Stimulated activated naive CD4-positive, alpha-beta T cell treated with Interleukin-2 at 50 U/mL for 16 hours (primary cell): ENCODE data around the gene PLA2G15.

Source experiments
- DNase-seq: peaks from one replicate; lab custom pipeline; 2025; lab: John Stamatoyannopoulos, UW

The PLA2G15 gene

DNA sequence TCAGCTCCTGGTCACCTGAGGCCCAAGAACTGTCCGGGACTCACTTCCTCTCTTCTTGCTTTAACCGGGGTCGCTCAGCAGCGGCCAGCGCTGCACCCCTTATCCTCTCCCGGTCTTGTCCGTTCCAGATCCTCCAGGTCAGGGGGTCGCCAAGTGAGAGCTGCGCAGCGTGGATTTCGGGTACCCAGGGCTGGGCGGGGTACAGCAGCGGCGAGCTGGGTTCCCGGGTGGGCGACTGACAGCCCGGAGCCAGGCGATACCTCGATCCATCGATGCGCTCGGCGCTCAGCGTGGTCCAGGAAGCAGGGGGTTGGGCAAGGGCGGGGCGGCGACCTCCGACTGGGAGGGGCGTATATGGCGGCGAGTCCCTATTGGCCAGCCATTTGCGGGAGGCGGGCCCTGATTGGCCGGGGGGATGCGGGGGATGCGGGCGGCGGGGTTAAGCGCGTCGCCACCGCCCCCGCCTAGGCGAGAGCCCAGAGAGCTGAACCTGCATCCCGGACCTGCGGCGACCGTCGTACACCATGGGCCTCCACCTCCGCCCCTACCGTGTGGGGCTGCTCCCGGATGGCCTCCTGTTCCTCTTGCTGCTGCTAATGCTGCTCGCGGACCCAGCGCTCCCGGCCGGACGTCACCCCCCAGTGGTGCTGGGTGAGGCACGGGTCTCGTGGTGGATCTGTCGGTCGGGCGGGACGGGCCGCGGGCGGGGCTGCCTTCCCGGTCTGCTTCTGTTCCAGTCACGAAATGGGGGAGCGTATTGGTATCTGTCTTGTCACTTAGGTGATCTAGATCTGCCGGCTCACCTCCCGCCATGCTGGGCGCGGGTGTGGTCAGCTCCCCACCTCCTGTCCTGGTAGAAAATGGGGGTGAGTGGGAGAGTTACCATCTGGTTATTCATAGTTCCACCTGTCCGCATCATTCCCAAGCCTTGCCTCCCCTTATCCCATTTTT, at the start of gene PLA2G15:
Gene PLA2G15, plus strand, starts transcription at position 471 of the 951 bp plus-strand sequence. Its CDS starts 54 bp downstream, at position 525.
- peak; percentile 94 for DNase-seq

DNA sequence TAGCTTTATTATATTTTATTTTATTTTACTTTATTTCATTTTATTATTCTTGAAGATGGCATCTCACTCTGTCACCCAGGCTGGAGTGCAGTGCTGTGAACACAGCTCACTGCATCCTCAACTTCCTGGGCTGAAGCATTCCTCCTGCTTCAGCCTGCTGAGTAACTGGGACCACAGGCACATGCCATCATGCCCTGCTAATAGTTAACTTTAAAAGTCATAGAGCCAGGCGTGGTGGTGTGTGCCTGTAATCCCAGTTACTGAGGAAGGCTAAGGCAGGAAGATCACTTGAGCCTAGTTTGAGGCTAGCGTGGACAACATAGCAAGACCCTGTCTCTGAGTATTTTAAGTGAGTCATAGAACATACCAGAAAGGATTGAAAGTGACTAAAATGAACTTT, 47.9 kb upstream of the PLA2G15 start:
- no peak for DNase-seq

DNA sequence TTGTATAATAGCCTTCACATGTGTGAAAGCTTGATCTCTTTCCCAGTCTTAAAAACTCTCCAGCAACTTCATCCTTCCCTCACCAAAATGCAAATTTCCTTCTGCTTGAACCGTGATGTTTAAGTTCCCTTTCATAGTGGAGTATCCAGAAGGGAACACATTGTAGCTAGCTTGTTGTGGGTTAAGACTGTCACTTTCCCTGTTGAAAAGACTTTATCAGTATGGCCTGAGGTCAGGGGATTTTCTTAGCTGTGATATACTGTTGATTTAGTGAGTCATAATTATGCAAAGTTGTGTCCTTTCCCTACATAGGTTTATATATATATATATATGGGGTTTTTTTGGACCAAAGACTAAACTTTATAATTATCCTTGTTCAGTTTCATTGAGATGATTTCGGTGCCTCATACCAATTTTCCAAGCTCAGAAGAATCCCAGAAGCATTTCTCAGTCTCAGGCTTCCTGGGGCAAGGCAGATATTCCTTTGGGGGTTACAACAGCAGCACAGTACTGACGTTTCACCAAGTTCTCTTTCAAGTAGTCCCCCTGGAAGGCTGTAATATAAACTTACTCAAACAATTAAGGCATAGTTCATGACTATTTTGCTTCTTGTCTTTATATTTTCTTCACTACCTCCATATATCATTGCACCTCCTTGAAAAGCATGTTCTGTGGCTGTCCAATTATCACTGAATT, 44.9 kb upstream of the PLA2G15 start:
- no peak for DNase-seq

- DNase-seq, result no peak
These were observed 43.1 kb upstream of the PLA2G15 start for GRCh38 chr16:68202091-68202519.

- no peak for DNase-seq
These were observed 38.9 kb upstream of the PLA2G15 start for GRCh38 chr16:68206245-68206644.

DNA sequence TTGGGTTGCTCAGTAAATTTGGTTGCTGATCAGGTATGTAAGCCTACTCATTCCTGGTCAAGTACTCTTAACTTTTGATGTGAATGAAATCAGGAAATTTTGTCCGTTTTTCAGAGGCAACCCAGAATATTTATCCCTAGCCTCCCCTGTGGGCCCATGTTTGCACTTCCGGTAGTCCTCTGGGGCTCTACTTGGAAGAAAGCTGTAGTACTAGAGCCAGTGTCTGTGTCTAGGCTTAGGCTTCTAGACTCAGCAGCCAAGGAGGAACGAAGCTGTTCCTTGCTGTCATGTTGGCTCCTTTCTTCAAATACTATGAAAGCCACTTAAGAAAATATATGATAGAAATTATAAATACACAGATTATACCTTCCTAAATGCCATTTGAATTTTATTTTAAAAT, 30.4 kb upstream of the PLA2G15 start:
- DNase-seq, result no peak

- no peak for DNase-seq
These were observed 29.9 kb upstream of the PLA2G15 start for GRCh38 chr16:68215302-68215701.

- no peak for DNase-seq
These were observed 28.9 kb upstream of the PLA2G15 start for GRCh38 chr16:68216240-68216639.

GRCh38 chr16:68217506-68217905, 27.7 kb upstream of the PLA2G15 start:
- no peak for DNase-seq

DNA sequence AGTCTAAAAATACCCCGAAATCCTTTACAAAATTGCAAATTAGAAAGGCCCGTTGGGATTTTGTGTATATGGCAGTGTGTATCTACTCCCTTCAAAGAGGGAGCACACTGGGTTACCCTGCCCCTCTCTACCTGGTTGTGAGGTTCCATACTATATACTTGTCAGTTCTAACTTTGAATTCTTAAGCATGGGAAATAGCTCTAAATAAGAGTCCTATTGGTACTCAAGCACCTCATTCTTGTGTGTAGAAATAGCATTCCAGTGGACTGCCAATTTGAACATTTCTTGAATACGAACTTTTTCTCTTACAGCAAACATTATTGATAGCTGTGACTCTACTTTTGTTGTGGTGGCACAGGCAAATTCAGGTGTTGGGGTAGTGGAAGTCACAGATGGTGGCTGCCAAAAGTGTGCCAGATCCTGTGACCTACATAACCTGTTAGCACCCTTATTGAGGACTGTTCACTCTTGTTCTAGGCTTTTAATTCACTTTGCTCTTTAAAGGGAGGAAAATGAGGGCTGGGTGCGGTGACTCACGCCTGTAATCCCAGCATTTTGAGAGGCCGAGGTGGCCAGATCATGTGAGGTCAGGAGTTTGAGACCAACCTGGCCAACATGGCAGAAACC, 25.3 kb upstream of the PLA2G15 start:
- no peak for DNase-seq

GRCh38 chr16:68223072-68223471, 22.1 kb upstream of the PLA2G15 start:
- DNase-seq, result no peak

- no peak for DNase-seq
These were observed 19.1 kb upstream of the PLA2G15 start for GRCh38 chr16:68226116-68226515.

- DNase-seq, result no peak
These were observed 17.9 kb upstream of the PLA2G15 start for GRCh38 chr16:68227183-68227793.

DNA sequence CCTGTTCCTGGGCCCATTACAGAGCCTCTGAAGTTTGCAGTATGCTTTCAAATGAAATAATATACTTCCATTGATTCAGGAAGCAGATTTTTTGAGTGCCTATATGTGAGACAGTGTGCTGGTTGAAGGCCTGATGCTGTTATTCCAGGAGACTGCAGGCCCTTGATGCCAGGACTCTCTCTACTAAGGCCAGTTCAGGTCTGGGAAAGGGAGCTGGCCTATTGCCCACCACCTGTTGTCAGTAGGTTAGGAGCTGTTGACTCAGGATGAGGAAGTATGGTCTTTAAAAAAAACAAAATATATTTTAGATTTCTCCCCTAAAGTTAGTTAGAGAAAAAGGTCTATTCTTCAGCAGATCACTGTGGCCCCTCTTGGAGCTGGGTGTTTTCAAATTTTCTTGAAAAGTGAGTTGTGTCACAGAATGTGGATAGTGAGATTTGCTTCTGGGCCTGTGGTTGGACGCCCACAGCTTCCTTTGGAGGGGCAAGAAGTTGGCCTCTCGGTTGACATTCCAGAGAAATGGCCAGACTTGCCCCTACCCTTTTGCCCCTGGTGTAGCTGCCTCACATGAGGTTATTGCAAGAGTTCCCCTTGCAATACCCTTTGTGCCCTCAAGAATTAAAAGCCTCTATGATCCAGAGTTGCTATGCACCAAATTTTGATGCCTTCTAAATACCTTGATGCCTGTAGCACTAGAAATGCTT, 17.2 kb upstream of the PLA2G15 start:
- no peak for DNase-seq

DNA sequence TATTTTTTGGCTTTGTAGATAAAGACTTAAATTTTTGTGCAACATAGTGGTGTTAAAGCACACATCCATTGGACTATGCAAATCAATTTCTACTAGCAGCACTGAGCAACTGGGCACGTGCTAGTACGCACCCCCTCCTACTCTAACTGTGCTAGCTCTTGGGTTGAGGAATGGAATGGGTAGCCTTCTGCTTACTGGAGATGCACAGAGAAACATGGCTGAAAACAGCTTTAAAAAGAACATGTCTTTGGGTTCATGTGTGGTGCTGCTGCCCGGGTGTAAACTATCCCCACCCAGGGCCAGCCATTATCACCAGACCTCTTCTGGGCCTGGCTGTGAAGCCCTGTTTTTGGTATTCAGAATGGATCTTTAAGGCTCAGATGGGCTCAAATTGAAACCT, 16.5 kb upstream of the PLA2G15 start:
- DNase-seq, result no peak

DNA sequence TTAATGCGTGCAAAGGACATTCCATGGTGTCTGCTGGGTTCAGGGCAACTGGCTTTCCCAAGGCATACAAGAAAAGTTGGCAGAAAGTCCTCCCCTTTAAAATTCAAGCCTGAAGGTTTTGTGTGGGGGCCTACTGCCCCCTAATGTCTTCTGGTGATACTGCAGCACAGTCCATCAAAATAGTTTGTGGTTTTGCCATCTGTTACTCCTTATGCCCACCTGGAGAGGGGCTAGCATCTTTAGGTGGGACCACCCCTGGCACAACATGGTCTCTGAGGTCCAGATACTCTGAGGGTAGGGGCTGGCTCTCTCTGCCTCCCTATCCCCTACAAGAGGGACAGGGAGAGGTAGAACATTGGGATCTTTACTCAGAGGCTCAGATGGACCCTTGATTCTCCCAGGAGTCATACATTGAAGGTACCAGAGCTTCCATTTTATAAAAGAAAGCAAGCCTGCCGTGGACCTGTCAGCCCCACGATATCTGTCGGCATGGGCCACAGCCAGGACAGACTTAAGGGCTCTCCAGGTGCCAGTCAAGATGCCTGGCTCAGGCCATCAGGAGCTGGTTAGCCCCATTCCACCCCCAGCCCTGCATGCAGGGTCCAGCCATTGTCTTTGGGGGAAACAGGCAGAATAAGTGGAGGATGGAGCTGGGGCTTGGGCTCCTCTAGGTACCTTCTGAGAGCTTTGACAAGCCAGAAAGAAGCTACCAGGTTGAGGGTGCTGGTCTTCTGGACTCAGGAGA, 15.6 kb upstream of the PLA2G15 start:
- DNase-seq, result no peak

- no peak for DNase-seq
These were observed 15.0 kb upstream of the PLA2G15 start for GRCh38 chr16:68230176-68230571.

GRCh38 chr16:68230956-68231355, 14.2 kb upstream of the PLA2G15 start:
- no peak for DNase-seq

DNA sequence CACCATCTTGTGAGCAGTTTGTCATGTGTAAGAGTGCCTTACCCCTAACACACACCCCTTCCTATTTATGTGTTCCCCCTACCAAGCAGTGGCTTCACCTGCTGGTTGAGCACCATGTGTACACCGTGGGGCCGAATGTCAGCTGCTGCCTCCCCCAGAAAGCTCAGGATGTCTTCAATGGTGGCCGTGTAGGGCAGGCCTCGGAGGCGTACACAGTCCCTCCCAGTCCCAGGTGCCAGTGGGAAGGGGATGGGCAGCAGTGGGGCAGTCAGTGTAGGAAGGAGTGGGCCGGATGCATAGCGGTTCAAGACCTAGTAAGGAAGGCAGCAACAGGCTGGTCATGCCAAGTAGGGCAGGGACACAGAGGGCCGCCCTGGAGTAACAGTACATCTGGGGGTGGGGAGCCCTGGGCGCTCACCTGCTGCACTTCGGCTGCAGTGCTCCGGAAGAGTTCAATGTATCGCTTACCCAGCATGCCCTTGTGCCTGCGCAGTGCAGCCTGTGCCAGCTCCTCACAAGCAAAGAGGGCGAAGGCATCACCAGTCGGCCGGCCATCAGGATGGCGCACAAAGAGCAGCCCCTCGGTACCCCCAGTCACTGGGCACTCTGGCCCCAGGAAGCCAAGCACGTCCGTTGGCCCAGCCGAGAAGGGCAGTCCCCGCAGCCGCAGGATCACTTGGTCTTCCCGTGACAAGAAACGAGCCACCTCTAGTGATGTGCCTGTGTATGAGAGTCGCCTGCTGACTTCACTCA, 13.6 kb upstream of the PLA2G15 start:
- DNase-seq, result no peak

GRCh38 chr16:68232335-68232734, 12.8 kb upstream of the PLA2G15 start:
- no peak for DNase-seq
